ENCODE results near the gene SH3RF2.

SH3RF2 gene

GRCh38 chr5:145942749-145943148 lies 6.4 kb downstream of the SH3RF2 start:
- Histone ChIP-seq H3K27ac (ENCODE audit: low read length) (no peak overlapping the region), H3K36me3 (replicated peaks; ENCODE audit: low read depth, low read length) (no peaks in the 10 kb centered on the region), H3K4me1 (ENCODE audit: low read length) (peaks cover 17% of the 10 kb centered on the region), H3K4me3 (ENCODE audit: low read length) (no peak overlapping the region), H3K9me3 (ENCODE audit: insufficient read depth, low read length) (no peaks in the 10 kb centered on the region), H3K4me2 (ENCODE audit: low read length) (no peak overlapping the region), H3K27me3 (ENCODE audit: low read depth, low read length) (peaks cover 40% of the 10 kb centered on the region), H3K79me2 (ENCODE audit: low read length) (no peaks in the 10 kb centered on the region), H3K9ac (ENCODE audit: low read length) (no peak overlapping the region), H2AFZ (ENCODE audit: low read depth, low read length) (no peak overlapping the region), H4K20me1 (ENCODE audit: insufficient read depth, low read length) (no peaks in the 10 kb centered on the region)
- TF ChIP-seq CTCF (IDR thresholded peaks at IDR 0.05; ENCODE audit: low read depth, low read length) (no peak), EZH2phosphoT487 (IDR thresholded peaks at IDR 0.05; ENCODE audit: low read depth) (no peak)

- Histone ChIP-seq H3K27ac (ENCODE audit: low read length) (no peak overlapping the region), H3K27me3 (ENCODE audit: low read depth, low read length) (peaks cover 30% of the 10 kb centered on the region), H3K9ac (ENCODE audit: low read length) (no peak overlapping the region), H3K4me3 (ENCODE audit: low read length) (no peak overlapping the region), H3K79me2 (ENCODE audit: low read length) (no peaks in the 10 kb centered on the region), H3K4me2 (ENCODE audit: low read length) (no peak overlapping the region), H2AFZ (ENCODE audit: low read depth, low read length) (no peak overlapping the region), H3K36me3 (replicated peaks; ENCODE audit: low read depth, low read length) (no peaks in the 10 kb centered on the region), H3K9me3 (ENCODE audit: insufficient read depth, low read length) (no peaks in the 10 kb centered on the region), H3K4me1 (ENCODE audit: low read length) (peaks cover 16% of the 10 kb centered on the region), H4K20me1 (ENCODE audit: insufficient read depth, low read length) (no peaks in the 10 kb centered on the region)
- no peak for TF ChIP-seq EZH2phosphoT487 (IDR thresholded peaks at IDR 0.05; ENCODE audit: low read depth)
- TF ChIP-seq CTCF (IDR thresholded peaks at IDR 0.05; ENCODE audit: low read depth, low read length), result no peak
Measured at GRCh38 chr5:145943674-145944121, 7.3 kb downstream of the SH3RF2 start.

- Histone ChIP-seq H3K9me3 (ENCODE audit: insufficient read depth, low read length) (no peaks in the 10 kb centered on the region), H3K27ac (ENCODE audit: low read length) (no peak overlapping the region), H4K20me1 (ENCODE audit: insufficient read depth, low read length) (no peaks in the 10 kb centered on the region), H3K36me3 (replicated peaks; ENCODE audit: low read depth, low read length) (no peaks in the 10 kb centered on the region), H3K4me1 (ENCODE audit: low read length) (peaks cover 16% of the 10 kb centered on the region), H3K27me3 (ENCODE audit: low read depth, low read length) (peaks cover 24% of the 10 kb centered on the region), H3K4me3 (ENCODE audit: low read length) (no peak overlapping the region), H2AFZ (ENCODE audit: low read depth, low read length) (no peak overlapping the region), H3K4me2 (ENCODE audit: low read length) (no peak overlapping the region), H3K9ac (ENCODE audit: low read length) (no peak overlapping the region), H3K79me2 (ENCODE audit: low read length) (no peaks in the 10 kb centered on the region)
- TF ChIP-seq CTCF (IDR thresholded peaks at IDR 0.05; ENCODE audit: low read depth, low read length) (no peak), EZH2phosphoT487 (IDR thresholded peaks at IDR 0.05; ENCODE audit: low read depth) (no peak)
Measured at GRCh38 chr5:145944328-145944727, 8.0 kb downstream of the SH3RF2 start.

GRCh38 chr5:145945620-145946111 lies 9.3 kb downstream of the SH3RF2 start:
- no peak overlapping the region for H3K4me3 ChIP-seq (ENCODE audit: low read length)
- no peak overlapping the region for H3K9ac ChIP-seq (ENCODE audit: low read length)
- H3K79me2 ChIP-seq (ENCODE audit: low read length), result no peaks in the 10 kb centered on the region
- no peak overlapping the region for H3K27ac ChIP-seq (ENCODE audit: low read length)
- no peak overlapping the region for H2AFZ ChIP-seq (ENCODE audit: low read depth, low read length)
- no peak overlapping the region for H3K4me2 ChIP-seq (ENCODE audit: low read length)
- H3K36me3 ChIP-seq (replicated peaks; ENCODE audit: low read depth, low read length), result no peaks in the 10 kb centered on the region
- H3K9me3 ChIP-seq (ENCODE audit: insufficient read depth, low read length), result no peaks in the 10 kb centered on the region
- no peaks in the 10 kb centered on the region for H4K20me1 ChIP-seq (ENCODE audit: insufficient read depth, low read length)
- TF ChIP-seq EZH2phosphoT487 (IDR thresholded peaks at IDR 0.05; ENCODE audit: low read depth) (no peak), CTCF (IDR thresholded peaks at IDR 0.05; ENCODE audit: low read depth, low read length) (no peak)
- peaks cover 20% of the 10 kb centered on the region for H3K27me3 ChIP-seq (ENCODE audit: low read depth, low read length)
- peaks cover 16% of the 10 kb centered on the region for H3K4me1 ChIP-seq (ENCODE audit: low read length)
